ENCODE data around the gene FSTL4. TPM values are rescaled to one million over a fixed set of nuclear protein-coding genes. Genes with fewer than 3 reads are reported as not detected.

Gene FSTL4
- total RNA-seq, 4 donors from 2014 or later: 5.1 to 8.3 (median 6.0) TPM

GRCh38 chr5:133327946-133328401 is 284.4 kb downstream of the FSTL4 start:
- 94 to 95% methylated on average over 5 of the region's 5 CpGs for WGBS, 2 donors
- TF ChIP-seq POLR2A (IDR thresholded peaks at IDR 0.05): no peak
- TF ChIP-seq CTCF (IDR thresholded peaks at IDR 0.05): no peak
- intact Hi-C loops (cut with DNase I; ENCODE audit: low total_unique reads): no loop called here
- DNase-seq (ENCODE audit: low spot score in 2 of 2): no peak
- H3K4me3 ChIP-seq (ENCODE audit: low read depth, poor library complexity, severe bottlenecking): no peak overlapping the region

DNA sequence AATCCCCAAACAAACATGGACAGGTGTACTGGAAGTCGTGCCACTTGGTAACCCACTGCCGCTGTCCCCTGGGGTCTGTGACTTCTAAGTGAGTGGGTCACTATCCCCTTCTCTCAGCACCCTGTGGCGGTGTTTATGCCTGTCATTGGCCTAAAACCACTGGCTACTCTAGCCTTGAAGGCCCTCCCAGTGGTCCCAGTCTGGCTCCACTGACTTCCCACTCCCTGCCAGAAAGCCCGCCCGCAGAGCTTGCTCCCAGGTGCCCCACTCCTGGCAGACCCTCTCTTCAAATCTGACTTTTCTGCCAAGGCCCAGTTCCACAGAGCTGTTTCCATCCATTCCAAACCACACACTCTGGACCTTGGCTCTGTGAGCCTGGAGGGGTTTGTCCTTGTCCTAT is 286.0 kb downstream of the FSTL4 start:
- DNase-seq (ENCODE audit: low spot score in 2 of 2): no peak
- WGBS, 2 donors: 94 to 96% methylated on average over 5 of the region's 5 CpGs

GRCh38 chr5:133325864-133326263 is 286.5 kb downstream of the FSTL4 start:
- intact Hi-C loops (cut with DNase I; ENCODE audit: low total_unique reads): no loop called here
- 96 to 97% methylated on average over 5 of the region's 5 CpGs for WGBS, 2 donors
- H3K4me3 ChIP-seq (ENCODE audit: low read depth, poor library complexity, severe bottlenecking): no peak overlapping the region
- TF ChIP-seq POLR2A (IDR thresholded peaks at IDR 0.05) (no peak), CTCF (IDR thresholded peaks at IDR 0.05) (no peak)
- no peak for DNase-seq (ENCODE audit: low spot score in 2 of 2)

More for the DNA sequence above, 286.0 kb downstream of the FSTL4 start:
- TF ChIP-seq CTCF (IDR thresholded peaks at IDR 0.05) (no peak), POLR2A (IDR thresholded peaks at IDR 0.05) (no peak)
- intact Hi-C loops (cut with DNase I; ENCODE audit: low total_unique reads): no loop called here
- H3K4me3 ChIP-seq (ENCODE audit: low read depth, poor library complexity, severe bottlenecking): no peak overlapping the region

DNA sequence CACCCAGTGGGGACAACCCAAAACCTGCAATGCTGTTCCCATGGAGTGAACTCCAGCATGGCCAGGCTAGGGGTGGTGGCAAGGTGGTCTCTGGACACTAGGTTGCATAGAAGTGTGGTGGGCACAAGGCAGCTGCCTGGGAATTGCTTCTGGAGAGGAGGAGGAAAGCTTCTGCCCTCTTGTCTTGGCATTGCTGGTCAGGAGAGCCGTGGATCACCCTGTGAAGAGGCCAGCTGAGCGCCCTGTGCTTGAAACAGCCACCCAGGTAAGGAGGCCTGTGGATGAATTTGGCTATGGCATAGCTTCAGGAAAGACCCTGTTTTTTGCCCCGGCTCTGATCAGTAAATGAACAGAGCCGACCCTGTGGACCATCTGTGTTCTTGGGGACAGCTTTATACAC is 287.4 kb downstream of the FSTL4 start:
- H3K4me3 ChIP-seq (ENCODE audit: low read depth, poor library complexity, severe bottlenecking): no peak overlapping the region
- no peak for DNase-seq (ENCODE audit: low spot score in 2 of 2)
- intact Hi-C loops (cut with DNase I; ENCODE audit: low total_unique reads): no loop called here
- TF ChIP-seq POLR2A (IDR thresholded peaks at IDR 0.05): no peak
- no peak for TF ChIP-seq CTCF (IDR thresholded peaks at IDR 0.05)
- 97 to 98% methylated on average over 4 of the region's 4 CpGs for WGBS, 2 donors

GRCh38 chr5:133323494-133324457 is 288.6 kb downstream of the FSTL4 start:
- no peak for TF ChIP-seq POLR2A (IDR thresholded peaks at IDR 0.05)
- TF ChIP-seq CTCF (IDR thresholded peaks at IDR 0.05): no peak
- no peak overlapping the region for H3K4me3 ChIP-seq (ENCODE audit: low read depth, poor library complexity, severe bottlenecking)
- intact Hi-C loops (cut with DNase I; ENCODE audit: low total_unique reads): no loop called here
- 74 to 79% methylated on average over 12 of the region's 13 CpGs for WGBS, 2 donors
- DNase-seq (ENCODE audit: low spot score in 2 of 2): no peak

All from lower leg skin (tissue), 4 donors.